Heart left ventricle (tissue), 13 donors: Measurements from ENCODE around the gene RAF1.

Experiments used
- CTCF ChIP-seq, 12 donors: fragments of 200-600 bp; sonication (generic) in 4 of 12; IDR thresholded peaks; one replicate each; pipeline versions ENCODE4 v1.5.0 to v1.8.0; 2018 to 2022; ENCODE audit warnings: antibody characterized with exemption in 12 of 12, mild to moderate bottlenecking in 5 of 12
- POLR2A ChIP-seq, 2 donors: fragments of 450-650 bp; IDR thresholded peaks; one replicate each; pipeline ENCODE4 v1.6.1; 2017; ENCODE audit warnings: antibody characterized with exemption in 2 of 2, mild to moderate bottlenecking in 2 of 2, moderate library complexity in 2 of 2
- donor health status: ischemic (EF 13 %, LVEDD 7.1; RV severe dilation, severe dysfunction).
- donor health status: DM: no; HTN: yes; CAD: no.
- donor health status: DM: no; HTN: no; CAD: no.
- donor health status: ischemic (EF 25% LVEDD 6.9; RV normal size, moderate dysfunction).
- donor health status: ischemic (EF 25% LVEDD 5.7; RV mildly dilated, moderate dysfunction).
- donor health status: ischemic (EF 35%, LVEDD 5.7; RV mildly dilated, moderate dysfunction).
- donor health status: nonischemic (EF 11% LVEDD 7.7; RV severe dilation, severe dysfunction).
- donor health status: DM: yes; HTN: yes; CAD: no.
- donor health status: PGD.
- donor health status: ischemic (EF 29% LVEDD 5.4; RV normal size, mild dysfunction).
- donor health status: nonischemic (EF 23%, LVEDD 6.1; RV moderate dilation, normal function).

DNA sequence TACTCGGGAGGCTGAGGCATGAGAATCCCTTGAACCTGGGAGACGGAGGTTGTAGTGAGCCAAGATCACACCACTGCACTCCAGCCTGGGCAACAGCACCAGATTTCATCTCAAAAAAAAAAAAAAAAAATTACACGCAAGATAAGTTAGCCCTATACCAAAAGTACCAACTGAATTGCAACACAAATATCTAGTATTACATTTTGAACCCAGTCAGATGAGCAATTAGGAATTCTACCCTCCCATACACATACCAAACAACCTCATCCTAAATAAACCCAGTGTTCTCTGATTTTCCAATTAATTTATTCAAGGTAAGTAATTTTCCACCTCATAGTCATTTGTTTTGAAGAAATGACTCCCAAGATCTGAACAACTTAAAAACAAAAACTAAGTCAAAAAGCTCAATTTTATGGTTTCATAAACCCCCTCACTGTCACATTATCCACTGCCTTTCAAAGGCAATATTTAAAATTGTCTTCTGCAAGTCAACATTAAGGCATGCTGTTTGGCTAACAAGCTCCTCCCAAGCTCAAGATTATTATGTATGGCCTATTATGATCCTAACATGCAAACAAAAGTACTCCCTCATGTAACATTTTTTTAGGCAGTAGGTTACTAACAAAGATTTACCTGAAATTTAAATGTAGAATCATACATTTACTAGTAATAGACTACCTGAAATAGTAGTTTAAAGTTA, 4.5 kb downstream of the RAF1 start:
- no peak for TF ChIP-seq CTCF (IDR thresholded peaks at IDR 0.05)
- no peak for TF ChIP-seq POLR2A (IDR thresholded peaks at IDR 0.05)
